Activated CD4-positive, CD25-positive, alpha-beta regulatory T cell (primary cell): ENCODE data around the gene ALDH3A1.

Experiments used
- DNase-seq, 4 experiments: peaks; one replicate each; lab custom pipeline; 2025; lab: John Stamatoyannopoulos, UW

The ALDH3A1 gene

GRCh38 chr17:19703106-19703827, 44.8 kb downstream of the ALDH3A1 start:
- no peak for DNase-seq

- no peak for DNase-seq
Measured at GRCh38 chr17:19702217-19702641, 45.9 kb downstream of the ALDH3A1 start.
